Neuronal stem cell (in vitro differentiated cells): ENCODE data around the gene SFRP5.

ENCODE experiments used
- DNase-seq: peaks from one replicate; pipeline ENCODE4 v3.0.0-alpha.2; 2013; ENCODE audit warnings: low spot score
- H2AFZ ChIP-seq: one replicate; pipeline ENCODE4 v1.6.1; 2013; ENCODE audit warnings: mild to moderate bottlenecking, low read length, inconsistent platforms
- H2AK5ac ChIP-seq: 2 replicates; pipeline ENCODE4 v1.6.1; 2013; ENCODE audit warnings: low read depth, mild to moderate bottlenecking, inconsistent platforms, low read length, moderate library complexity, mixed read lengths
- H2BK120ac ChIP-seq: 2 replicates; pipeline ENCODE4 v1.6.1; 2013; ENCODE audit warnings: low read depth, mild to moderate bottlenecking, inconsistent platforms, low read length, moderate library complexity, mixed read lengths
- H2BK12ac ChIP-seq: one replicate; pipeline ENCODE4 v1.6.1; 2013; ENCODE audit warnings: low read length, inconsistent platforms
- H2BK15ac ChIP-seq: 2 replicates; pipeline ENCODE4 v1.6.1; 2013; ENCODE audit warnings: mild to moderate bottlenecking, low read length, inconsistent platforms, mixed read lengths
- H2BK5ac ChIP-seq: one replicate; pipeline ENCODE4 v1.6.1; 2013; ENCODE audit warnings: inconsistent platforms, mild to moderate bottlenecking, low read length, moderate library complexity
- H3K14ac ChIP-seq: one replicate; pipeline ENCODE4 v1.6.1; 2013; ENCODE audit warnings: low read length, inconsistent platforms
- H3K18ac ChIP-seq: 2 replicates; pipeline ENCODE4 v1.6.1; 2013; ENCODE audit warnings: low read length, inconsistent platforms
- H3K23ac ChIP-seq: 2 replicates; pipeline ENCODE4 v1.6.1; 2013; ENCODE audit warnings: low read depth, mild to moderate bottlenecking, mixed read lengths, low read length, inconsistent platforms; ENCODE audit not compliant: poor library complexity
- H3K27ac ChIP-seq: replicated peaks from 3 replicates; pipeline ENCODE4 v1.5.1; 2013; ENCODE audit warnings: low read length, inconsistent platforms
- H3K27me3 ChIP-seq, 3 experiments: 2 replicates each; pipeline ENCODE4 v1.6.1; 2013; ENCODE audit warnings: low read length in 3 of 3, mild to moderate bottlenecking in 2 of 3, inconsistent platforms in 1 of 3, low read depth in 1 of 3, mixed read lengths in 1 of 3, moderate library complexity in 1 of 3; ENCODE audit not compliant: control insufficient read depth in 3 of 3, insufficient read depth in 3 of 3
- H3K36me3 ChIP-seq, 2 donors: replicated peaks in 1 of 2; 2 replicates each; pipeline ENCODE4 v1.6.1; 2013; ENCODE audit warnings: low read length in 2 of 2; ENCODE audit not compliant: control insufficient read depth in 2 of 2, insufficient read depth in 2 of 2
- H3K4ac ChIP-seq: 2 replicates; pipeline ENCODE4 v1.6.1; 2013; ENCODE audit warnings: inconsistent platforms, mild to moderate bottlenecking, low read length, moderate library complexity
- H3K4me1 ChIP-seq, 2 donors: 1 replicate in 1 of 2; 2 replicates in 1 of 2; pipeline ENCODE4 v1.6.1; 2013; ENCODE audit warnings: low read length in 2 of 2, low read depth in 1 of 2; ENCODE audit not compliant: control insufficient read depth in 2 of 2, insufficient read depth in 1 of 2
- H3K4me2 ChIP-seq: one replicate; pipeline ENCODE4 v1.6.1; 2013; ENCODE audit warnings: mild to moderate bottlenecking, low read length, inconsistent platforms; ENCODE audit not compliant: insufficient read depth, poor library complexity, severe bottlenecking
- H3K4me3 ChIP-seq, 2 donors: 2 replicates each; pipeline ENCODE4 v1.5.1; 2013; ENCODE audit warnings: low read length in 2 of 2, mild to moderate bottlenecking in 2 of 2, inconsistent platforms in 1 of 2, moderate library complexity in 1 of 2
- H3K79me1 ChIP-seq: one replicate; pipeline ENCODE4 v1.6.1; 2013; ENCODE audit warnings: low read depth, mild to moderate bottlenecking, inconsistent platforms, low read length, moderate library complexity
- H3K9ac ChIP-seq: one replicate; pipeline ENCODE4 v1.6.1; 2013; ENCODE audit warnings: mild to moderate bottlenecking, low read depth, low read length, inconsistent platforms; ENCODE audit not compliant: poor library complexity
- H3K9me3 ChIP-seq, 2 donors: replicated peaks in 1 of 2; 2 replicates each; pipeline versions ENCODE3 to v1.6.1; 2013; ENCODE audit warnings: low read length in 2 of 2, mild to moderate bottlenecking in 2 of 2, inconsistent platforms in 1 of 2, low read depth in 1 of 2, mixed read lengths in 1 of 2, moderate library complexity in 1 of 2; ENCODE audit not compliant: control insufficient read depth in 2 of 2, insufficient read depth in 1 of 2
- H4K8ac ChIP-seq: one replicate; pipeline ENCODE4 v1.6.1; 2013; ENCODE audit warnings: low read depth, mild to moderate bottlenecking, inconsistent platforms, low read length, moderate library complexity
- H4K91ac ChIP-seq: one replicate; pipeline ENCODE4 v1.6.1; 2013; ENCODE audit warnings: low read length, low read depth, mild to moderate bottlenecking, inconsistent platforms; ENCODE audit not compliant: poor library complexity
- WGBS, 2 donors: extraction: QIAGEN DNeasy Blood & Tissue Kit; methylation state at CpG; one replicate each; pipeline ENCODE4 v1.1.7; 2013; ENCODE audit warnings: missing lambda C conversion rate in 2 of 2, mixed read lengths in 1 of 2; ENCODE audit not compliant: insufficient read length in 2 of 2, insufficient replicate concordance in 1 of 2; ENCODE audit errors: extremely low coverage in 2 of 2; 5-methylcytosine and 5-hydroxymethylcytosine counted together

The SFRP5 gene

DNA sequence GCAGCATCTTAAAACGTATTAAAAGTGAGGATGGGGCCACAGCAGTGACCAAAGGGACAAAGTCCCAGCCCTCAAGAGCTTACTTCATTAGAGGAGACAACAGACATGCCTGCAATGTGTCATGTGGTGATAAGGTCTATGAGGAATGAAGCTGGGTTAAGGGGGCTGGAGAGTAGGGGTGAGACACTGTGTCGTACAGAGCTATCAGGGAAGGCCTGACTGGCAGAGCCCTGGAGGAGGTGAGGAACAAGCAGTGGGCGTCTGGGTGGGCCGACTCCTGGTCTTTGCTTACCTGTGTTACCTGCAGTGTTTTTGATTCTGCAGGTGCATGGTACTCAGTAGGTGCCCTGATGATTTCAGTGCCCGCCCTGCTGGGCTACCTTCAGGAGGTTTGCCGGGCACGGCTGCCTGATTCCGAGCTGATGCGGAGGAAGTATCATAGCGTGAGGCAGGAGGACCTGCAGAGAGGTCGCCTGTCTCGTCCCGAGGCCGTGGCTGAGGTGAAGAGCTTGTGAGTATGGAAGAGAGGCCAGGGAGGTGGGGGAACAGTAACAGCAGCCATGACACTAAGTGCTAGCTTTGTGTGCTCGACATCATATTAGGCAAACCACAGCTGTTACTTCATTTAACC, 27.3 kb downstream of the SFRP5 start:
- Histone ChIP-seq H3K4ac (no peak overlapping the region), H3K4me1 (no peaks in the 10 kb centered on the region), H2BK15ac (no peak overlapping the region), H3K9ac (no peak overlapping the region), H3K36me3 (peaks cover 24 to 88% of the 10 kb centered on the region in 2 donors), H4K8ac (no peak overlapping the region), H3K27me3 (no peaks in the 10 kb centered on the region), H2BK5ac (no peak overlapping the region), H3K9me3 (no peaks in the 10 kb centered on the region), H3K23ac (no peak overlapping the region), H3K4me3 (no peak overlapping the region), H3K18ac (no peak overlapping the region), H3K14ac (no peak overlapping the region), H3K27ac (no peak overlapping the region), H3K79me1 (peaks cover 2% of the 10 kb centered on the region), H2AK5ac (no peak overlapping the region), H3K4me2 (no peak overlapping the region), H4K91ac (no peak overlapping the region), H2AFZ (no peak overlapping the region), H2BK12ac (no peak overlapping the region), H2BK120ac (no peak overlapping the region)
- WGBS, 2 donors = no CpG with 5 or more reads among the region's 15 CpGs
- DNase-seq = no peak

DNA sequence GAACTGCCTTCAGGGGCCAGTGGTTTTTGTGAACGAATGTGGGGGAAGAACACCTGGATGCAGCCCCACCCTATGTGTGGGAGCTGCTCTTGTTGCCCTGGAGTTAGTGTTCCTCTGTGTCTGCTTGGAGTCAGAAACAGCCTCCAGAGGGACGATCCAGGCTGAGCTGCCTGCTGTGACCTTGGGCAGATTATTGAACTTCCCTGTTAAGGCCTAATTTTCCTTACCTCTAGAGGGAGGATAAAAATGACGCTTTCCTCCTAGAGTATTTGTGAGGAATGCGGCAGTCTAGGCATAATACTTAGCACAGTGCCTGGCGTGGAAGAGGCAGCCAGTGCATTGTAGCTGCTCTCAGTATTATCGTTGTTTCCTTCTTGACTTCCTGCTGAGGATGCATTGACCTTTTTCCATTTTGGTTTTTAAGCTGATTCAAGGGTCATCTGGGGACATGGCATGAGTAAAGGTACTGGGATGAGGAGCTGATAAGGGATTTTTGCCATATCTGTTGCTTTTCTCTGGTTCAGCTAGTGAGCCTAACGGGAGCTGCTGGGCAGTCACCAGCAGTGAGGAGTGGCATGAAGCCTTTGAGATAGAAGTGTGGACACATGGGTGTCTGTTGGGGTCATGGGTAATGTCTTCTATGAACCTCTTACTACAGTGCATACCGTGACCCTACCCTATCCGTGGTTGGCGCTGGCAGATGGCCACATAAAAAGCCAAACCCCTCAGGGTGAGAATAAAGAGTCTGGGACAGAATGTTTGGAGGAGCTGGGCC, 28.4 kb downstream of the SFRP5 start:
- Histone ChIP-seq H3K18ac (no peak overlapping the region), H3K27ac (no peak overlapping the region), H3K14ac (no peak overlapping the region), H2AK5ac (no peak overlapping the region), H3K23ac (no peak overlapping the region), H4K8ac (no peak overlapping the region), H3K27me3 (no peaks in the 10 kb centered on the region), H3K4me2 (no peak overlapping the region), H3K79me1 (peaks cover 5% of the 10 kb centered on the region), H4K91ac (no peak overlapping the region), H3K36me3 (peaks cover 20 to 87% of the 10 kb centered on the region in 2 donors), H2BK5ac (no peak overlapping the region), H3K4me1 (peaks cover 0 to under 1% of the 10 kb centered on the region in 2 donors), H3K4me3 (no peak overlapping the region), H3K9ac (no peak overlapping the region), H2BK120ac (no peak overlapping the region), H2BK15ac (no peak overlapping the region), H2AFZ (no peak overlapping the region), H3K4ac (no peak overlapping the region), H3K9me3 (no peaks in the 10 kb centered on the region), H2BK12ac (no peak overlapping the region)
- no CpG with 5 or more reads among the region's 10 CpGs for WGBS, 2 donors
- no peak for DNase-seq

DNA sequence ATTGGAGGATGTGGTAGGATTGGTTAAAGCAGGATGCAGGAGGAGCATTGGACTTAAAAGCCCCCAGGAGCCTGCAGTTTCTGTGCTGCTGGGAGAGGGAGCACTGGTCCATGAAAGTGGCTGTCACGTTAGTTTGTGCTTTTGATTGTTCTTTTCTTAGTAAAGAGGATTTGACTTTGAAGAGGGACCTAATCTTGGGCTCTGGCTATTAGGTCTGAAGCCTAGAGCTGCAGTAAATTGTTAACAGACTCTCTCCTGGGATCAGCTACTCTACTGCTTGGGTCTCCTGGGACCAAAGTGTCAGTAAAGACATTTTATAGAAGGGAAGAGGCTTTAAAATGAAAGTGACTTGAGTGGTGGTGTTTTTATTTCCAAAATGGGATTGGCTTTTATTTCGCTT, 31.2 kb downstream of the SFRP5 start:
- Histone ChIP-seq H3K23ac (no peak overlapping the region), H2BK15ac (no peak overlapping the region), H3K9me3 (peaks cover 6 to 11% of the 10 kb centered on the region in 2 donors), H3K79me1 (peaks cover 7% of the 10 kb centered on the region), H3K36me3 (peaks cover 14 to 61% of the 10 kb centered on the region in 2 donors), H2AK5ac (no peak overlapping the region), H3K27me3 (peaks cover 0 to 7% (median 6%) of the 10 kb centered on the region in 3 experiments), H2AFZ (no peak overlapping the region), H2BK5ac (no peak overlapping the region), H3K4me1 (peaks cover 6 to 10% of the 10 kb centered on the region in 2 donors), H3K4ac (no peak overlapping the region), H3K9ac (no peak overlapping the region), H2BK12ac (no peak overlapping the region), H4K8ac (no peak overlapping the region), H3K27ac (no peak overlapping the region), H3K14ac (no peak overlapping the region), H3K4me3 (no peak overlapping the region), H2BK120ac (no peak overlapping the region), H4K91ac (no peak overlapping the region), H3K18ac (no peak overlapping the region), H3K4me2 (no peak overlapping the region)
- no CpG with 5 or more reads among the region's 2 CpGs for WGBS, 2 donors
- DNase-seq = no peak

DNA sequence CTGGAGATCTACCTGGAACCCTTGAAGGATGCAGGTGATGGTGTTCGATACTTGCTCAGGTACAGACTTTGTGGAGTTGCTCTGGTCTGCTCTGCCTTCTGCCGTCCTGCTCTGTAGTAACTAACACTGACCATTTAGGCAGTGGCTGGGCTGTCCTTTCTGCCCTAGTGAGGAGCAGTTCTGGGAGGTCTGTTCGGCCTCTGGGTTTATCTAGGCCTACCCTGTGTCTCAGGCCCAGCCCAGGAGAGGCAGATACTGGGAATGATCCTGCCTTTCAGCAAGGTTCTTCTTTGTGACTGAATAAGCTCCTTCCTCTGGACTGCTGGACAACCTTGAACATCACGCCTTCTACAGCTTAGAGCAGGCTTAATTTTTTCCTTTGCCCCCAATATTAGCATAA, 33.2 kb downstream of the SFRP5 start:
- Histone ChIP-seq H3K18ac (no peak overlapping the region), H2BK12ac (no peak overlapping the region), H2BK15ac (no peak overlapping the region), H2BK120ac (no peak overlapping the region), H2BK5ac (no peak overlapping the region), H3K9me3 (peaks cover 6 to 11% of the 10 kb centered on the region in 2 donors), H3K4me1 (peaks cover 6 to 10% of the 10 kb centered on the region in 2 donors), H3K79me1 (peaks cover 7% of the 10 kb centered on the region), H3K4me3 (peak overlapping the region in 1 of 2 donors; percentile 98), H4K8ac (no peak overlapping the region), H3K4me2 (no peak overlapping the region), H2AK5ac (no peak overlapping the region), H3K23ac (no peak overlapping the region), H3K9ac (no peak overlapping the region), H2AFZ (no peak overlapping the region), H4K91ac (no peak overlapping the region), H3K14ac (no peak overlapping the region), H3K27me3 (peaks cover 0 to 10% (median 6%) of the 10 kb centered on the region in 3 experiments), H3K4ac (no peak overlapping the region), H3K36me3 (peaks cover 14 to 43% of the 10 kb centered on the region in 2 donors), H3K27ac (no peak overlapping the region)
- DNase-seq = no peak
- WGBS, 2 donors = no CpG with 5 or more reads among the region's 4 CpGs
